ENCODE measurements around the gene METTL14. TPM values are rescaled to one million over a fixed set of nuclear protein-coding genes. Genes with fewer than 3 reads are reported as not detected.

Gene METTL14
- total RNA-seq, 1 experiment from 2014 or later, result 9.5 TPM

DNA sequence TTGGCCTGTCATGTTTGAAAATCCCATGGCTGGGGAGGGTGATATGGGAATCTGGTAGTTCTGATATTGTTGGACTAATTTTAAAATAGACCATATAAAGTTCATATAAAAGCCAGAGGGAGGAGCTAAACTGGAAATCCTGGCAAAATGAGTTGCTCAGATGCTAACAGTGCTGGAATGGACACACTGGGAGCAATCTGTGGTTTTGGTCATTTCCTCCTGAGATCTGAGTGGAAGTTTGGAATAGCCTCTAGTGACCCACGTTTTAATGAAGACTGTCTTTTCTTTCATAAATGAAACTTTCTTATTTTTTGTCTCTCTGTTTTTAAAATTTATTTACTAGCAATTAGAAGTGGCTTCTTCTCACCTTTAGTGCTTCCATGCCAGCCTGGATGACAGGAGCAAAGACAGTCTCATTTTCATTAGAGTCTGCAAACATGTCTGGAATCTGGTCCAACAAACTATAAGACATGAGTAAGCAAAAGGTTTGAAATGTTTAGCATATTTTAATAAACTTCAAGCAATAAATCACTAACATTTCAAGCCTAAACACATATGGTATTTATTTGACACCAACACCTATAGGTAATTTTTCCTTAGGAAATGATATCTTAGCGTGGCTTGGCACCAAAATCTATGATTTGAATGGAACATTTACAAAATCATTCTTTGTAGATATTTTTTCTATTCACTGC, 66.6 kb downstream of the METTL14 start:
- ChIA-PET POLR2A (ENCODE audit: unreplicated experiment) (no interaction called here), CTCF (no interaction called here)
- Histone ChIP-seq H3K4me3 (ENCODE audit: low read length) (no peak overlapping the region), H3K9me2 (replicated peaks; ENCODE audit: low read length) (no peaks in the 10 kb centered on the region), H4K20me1 (ENCODE audit: low read length) (no peaks in the 10 kb centered on the region), H3K27me3 (ENCODE audit: low read length) (no peaks in the 10 kb centered on the region), H3K4me1 (ENCODE audit: insufficient read depth, low read length) (no peaks in the 10 kb centered on the region), H2AFZ (ENCODE audit: low read length) (no peak overlapping the region), H3K27ac (ENCODE audit: low read length) (no peak overlapping the region), H3K36me3 (ENCODE audit: low read depth, low read length) (peaks cover 17% of the 10 kb centered on the region; the same call in 1 of the 2 replicates), H3K79me2 (ENCODE audit: low read length) (no peaks in the 10 kb centered on the region), H3K9ac (ENCODE audit: low read length) (no peak overlapping the region), H3K9me3 (ENCODE audit: low read length) (no peaks in the 10 kb centered on the region), H3F3A (ENCODE audit: low read length, unreplicated experiment) (no peaks in the 10 kb centered on the region), H3K4me2 (ENCODE audit: low read length) (no peak overlapping the region)
- ATAC-seq, result no peak
- BruUV-seq (replicated peaks), result no TSS peak
- DNase-seq, result no peak
- intact Hi-C loops (cut with micrococcal nuclease), result no loop called here
- TF ChIP-seq EZH2phosphoT487 (IDR thresholded peaks at IDR 0.05; ENCODE audit: borderline replicate concordance, low read length) (no peak), EZH2 (IDR thresholded peaks at IDR 0.05; ENCODE audit: low read length, unreplicated experiment) (no peak)
- TF ChIP-seq, protein P1, sequence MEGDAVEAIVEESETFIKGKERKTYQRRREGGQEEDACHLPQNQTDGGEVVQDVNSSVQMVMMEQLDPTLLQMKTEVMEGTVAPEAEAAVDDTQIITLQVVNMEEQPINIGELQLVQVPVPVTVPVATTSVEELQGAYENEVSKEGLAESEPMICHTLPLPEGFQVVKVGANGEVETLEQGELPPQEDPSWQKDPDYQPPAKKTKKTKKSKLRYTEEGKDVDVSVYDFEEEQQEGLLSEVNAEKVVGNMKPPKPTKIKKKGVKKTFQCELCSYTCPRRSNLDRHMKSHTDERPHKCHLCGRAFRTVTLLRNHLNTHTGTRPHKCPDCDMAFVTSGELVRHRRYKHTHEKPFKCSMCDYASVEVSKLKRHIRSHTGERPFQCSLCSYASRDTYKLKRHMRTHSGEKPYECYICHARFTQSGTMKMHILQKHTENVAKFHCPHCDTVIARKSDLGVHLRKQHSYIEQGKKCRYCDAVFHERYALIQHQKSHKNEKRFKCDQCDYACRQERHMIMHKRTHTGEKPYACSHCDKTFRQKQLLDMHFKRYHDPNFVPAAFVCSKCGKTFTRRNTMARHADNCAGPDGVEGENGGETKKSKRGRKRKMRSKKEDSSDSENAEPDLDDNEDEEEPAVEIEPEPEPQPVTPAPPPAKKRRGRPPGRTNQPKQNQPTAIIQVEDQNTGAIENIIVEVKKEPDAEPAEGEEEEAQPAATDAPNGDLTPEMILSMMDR (conservative IDR thresholded peaks at IDR 0.05; ENCODE audit: low read depth, low read length), result no peak

DNA sequence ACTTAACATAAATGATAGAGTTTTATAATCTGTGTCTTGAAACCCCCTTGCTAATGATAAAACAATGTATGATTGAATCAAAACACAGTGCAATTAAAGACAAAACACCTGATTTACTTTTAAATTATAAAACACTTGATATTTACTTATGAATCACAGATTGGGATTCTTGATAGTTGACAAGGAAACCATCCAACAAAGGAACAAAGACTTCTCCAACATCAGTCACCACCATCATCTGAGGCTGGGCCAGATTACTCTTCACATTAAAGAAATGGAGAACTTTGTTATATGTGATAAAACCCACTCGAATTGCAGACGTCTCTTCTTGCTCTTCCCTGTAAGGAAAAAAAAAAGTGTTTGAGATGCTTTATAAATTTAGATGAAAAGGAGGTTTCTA, 67.4 kb downstream of the METTL14 start:
- ATAC-seq, result no peak

DNA sequence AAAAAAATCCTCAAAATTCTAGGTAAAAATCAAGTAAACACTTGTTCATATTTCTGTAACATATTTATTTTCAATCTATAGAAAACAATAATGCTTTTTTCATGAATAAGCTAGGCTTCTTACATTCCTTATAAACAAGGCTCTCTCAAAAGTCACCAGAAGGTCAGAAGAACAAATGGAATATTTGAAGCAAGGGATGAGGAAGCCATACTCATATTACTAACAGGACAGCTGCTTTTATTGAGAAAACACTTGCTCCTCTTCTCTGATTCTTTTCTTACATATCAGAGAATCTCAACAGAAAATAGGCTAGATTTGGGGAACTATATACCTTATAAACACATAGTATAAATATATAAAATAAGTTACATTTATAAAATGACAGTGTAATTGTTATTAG, 67.9 kb downstream of the METTL14 start:
- Histone ChIP-seq H3K27ac (ENCODE audit: low read length) (no peak overlapping the region), H4K20me1 (ENCODE audit: low read length) (no peaks in the 10 kb centered on the region), H3F3A (ENCODE audit: low read length, unreplicated experiment) (no peaks in the 10 kb centered on the region), H3K27me3 (ENCODE audit: low read length) (no peaks in the 10 kb centered on the region), H3K4me3 (ENCODE audit: low read length) (no peak overlapping the region), H3K9me3 (ENCODE audit: low read length) (no peaks in the 10 kb centered on the region), H3K4me1 (ENCODE audit: insufficient read depth, low read length) (no peaks in the 10 kb centered on the region), H2AFZ (ENCODE audit: low read length) (no peak overlapping the region), H3K9ac (ENCODE audit: low read length) (no peak overlapping the region), H3K9me2 (replicated peaks; ENCODE audit: low read length) (no peaks in the 10 kb centered on the region), H3K4me2 (ENCODE audit: low read length) (no peak overlapping the region), H3K36me3 (ENCODE audit: low read depth, low read length) (peaks cover 22% of the 10 kb centered on the region; the same call in 1 of the 2 replicates), H3K79me2 (ENCODE audit: low read length) (no peaks in the 10 kb centered on the region)
- ChIA-PET CTCF (no interaction called here), POLR2A (ENCODE audit: unreplicated experiment) (no interaction called here)
- no peak for ATAC-seq
- no peak for TF ChIP-seq EZH2 (IDR thresholded peaks at IDR 0.05; ENCODE audit: low read length, unreplicated experiment)
- no peak for TF ChIP-seq EZH2phosphoT487 (IDR thresholded peaks at IDR 0.05; ENCODE audit: borderline replicate concordance, low read length)
- TF ChIP-seq, protein P1 (conservative IDR thresholded peaks at IDR 0.05; ENCODE audit: low read depth, low read length), result no peak
- no TSS peak for BruUV-seq (replicated peaks)
- no peak for DNase-seq
- intact Hi-C loops (cut with micrococcal nuclease), result no loop called here

More for the DNA sequence above, 67.4 kb downstream of the METTL14 start:
- Histone ChIP-seq H3K27me3 (ENCODE audit: low read length) (no peaks in the 10 kb centered on the region), H2AFZ (ENCODE audit: low read length) (no peak overlapping the region), H3K4me1 (ENCODE audit: insufficient read depth, low read length) (no peaks in the 10 kb centered on the region), H3K9me3 (ENCODE audit: low read length) (no peaks in the 10 kb centered on the region), H3K79me2 (ENCODE audit: low read length) (no peaks in the 10 kb centered on the region), H3K4me3 (ENCODE audit: low read length) (no peak overlapping the region), H4K20me1 (ENCODE audit: low read length) (no peaks in the 10 kb centered on the region), H3K4me2 (ENCODE audit: low read length) (no peak overlapping the region), H3F3A (ENCODE audit: low read length, unreplicated experiment) (no peaks in the 10 kb centered on the region), H3K27ac (ENCODE audit: low read length) (no peak overlapping the region), H3K9me2 (replicated peaks; ENCODE audit: low read length) (no peaks in the 10 kb centered on the region), H3K36me3 (ENCODE audit: low read depth, low read length) (peaks cover 18% of the 10 kb centered on the region; the same call in 1 of the 2 replicates), H3K9ac (ENCODE audit: low read length) (no peak overlapping the region)
- intact Hi-C loops (cut with micrococcal nuclease), result no loop called here
- no TSS peak for BruUV-seq (replicated peaks)
- no peak for DNase-seq
- TF ChIP-seq EZH2 (IDR thresholded peaks at IDR 0.05; ENCODE audit: low read length, unreplicated experiment) (no peak), EZH2phosphoT487 (IDR thresholded peaks at IDR 0.05; ENCODE audit: borderline replicate concordance, low read length) (no peak)
- TF ChIP-seq, protein P1 (conservative IDR thresholded peaks at IDR 0.05; ENCODE audit: low read depth, low read length), result no peak
- ChIA-PET CTCF (no interaction called here), POLR2A (ENCODE audit: unreplicated experiment) (no interaction called here)
